GM19372 (cell line): Measurements from ENCODE around the gene CROT.

Experiments
- ATAC-seq: cut with Tn5 transposase; IDR thresholded peaks from one replicate; pipeline ENCODE4 v1.9.1; 2021; ENCODE audit warnings: mild to moderate bottlenecking, low read depth, moderate library complexity; ENCODE audit not compliant: unreplicated experiment

Gene CROT

GRCh38 chr7:87413029-87413428 is 67.6 kb downstream of the CROT start:
- no peak for ATAC-seq

DNA sequence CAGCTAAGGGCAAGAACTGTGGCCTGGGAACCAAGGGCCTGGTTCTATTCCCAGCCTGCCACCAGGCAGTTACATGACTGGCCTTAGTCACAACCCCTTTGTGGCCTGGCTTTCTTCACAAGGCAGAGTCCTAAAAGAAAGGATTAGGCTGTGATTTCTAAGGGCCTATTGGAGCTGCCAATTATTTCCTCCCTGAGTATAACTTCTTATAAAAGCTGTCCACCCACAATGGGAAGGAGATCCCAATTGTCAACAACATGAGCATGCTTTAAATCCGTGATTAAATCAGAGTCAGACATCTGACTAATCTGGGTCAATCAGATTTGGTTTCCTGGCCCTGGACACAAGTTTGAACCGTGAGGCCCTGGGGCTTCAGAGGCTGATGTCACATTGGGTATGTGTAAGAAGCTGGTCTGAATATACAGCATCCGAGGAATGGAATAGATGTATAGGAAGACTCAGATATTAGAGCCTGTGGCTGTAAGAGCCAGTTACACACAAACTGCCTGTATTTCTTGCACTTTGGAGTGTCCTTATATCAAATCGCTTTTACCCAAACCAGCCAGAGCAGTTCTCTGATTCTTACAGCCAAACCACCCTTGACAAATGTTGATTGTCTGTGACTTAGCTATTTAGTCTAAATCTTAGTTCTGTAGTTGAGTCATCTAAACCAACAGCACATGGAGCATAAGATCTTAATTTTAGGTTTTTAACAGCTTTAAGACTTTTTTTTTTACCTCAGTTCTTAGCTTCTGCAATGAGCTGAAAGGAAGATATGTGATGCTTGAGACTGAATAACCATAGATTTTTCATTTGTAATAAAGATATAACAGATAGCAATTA is 68.7 kb downstream of the CROT start:
- no peak for ATAC-seq

DNA sequence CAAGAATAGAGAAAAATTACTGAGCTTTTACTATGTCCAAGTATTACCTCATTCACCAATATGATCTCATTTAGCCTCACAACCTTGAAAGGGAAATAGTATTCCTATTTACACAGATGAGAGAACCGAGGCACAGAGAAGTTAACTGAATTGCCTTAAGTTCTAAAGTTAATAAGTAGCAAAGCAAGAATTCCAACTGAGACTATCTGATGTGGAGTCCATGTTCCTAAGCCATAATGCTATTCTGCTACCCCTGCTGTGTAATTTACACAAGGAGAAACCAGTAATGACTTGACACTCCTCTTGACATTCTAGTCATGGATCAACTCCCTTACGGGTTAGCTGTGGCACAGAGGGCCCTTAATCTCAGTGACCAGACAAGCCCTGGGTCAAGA is 69.3 kb downstream of the CROT start:
- ATAC-seq = no peak

GRCh38 chr7:87416682-87417587 is 71.5 kb downstream of the CROT start:
- ATAC-seq = peak; percentile 80

- no peak for ATAC-seq
These were observed 74.7 kb downstream of the CROT start for GRCh38 chr7:87420173-87420572.

DNA sequence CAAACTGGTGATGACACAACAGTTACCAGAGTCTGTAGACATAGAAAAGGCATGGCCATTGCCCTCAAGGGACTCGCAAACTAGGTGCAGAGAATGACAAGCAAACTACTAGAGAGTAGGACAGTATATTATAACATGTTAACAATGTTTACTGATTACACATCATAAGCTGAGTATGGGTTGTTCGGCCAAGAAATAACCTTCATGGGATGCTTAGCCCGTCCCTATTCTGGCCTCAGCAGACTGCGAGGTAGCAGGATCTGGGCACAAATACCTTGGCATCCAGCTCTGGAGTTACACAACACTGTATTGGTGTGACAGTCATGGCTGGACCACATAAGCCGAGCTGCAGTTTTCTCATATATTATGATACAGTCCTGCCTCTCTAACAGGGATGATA is 78.6 kb downstream of the CROT start:
- ATAC-seq = no peak

GRCh38 chr7:87426160-87426559 is 80.7 kb downstream of the CROT start:
- ATAC-seq = no peak

GRCh38 chr7:87427288-87427687 is 81.8 kb downstream of the CROT start:
- ATAC-seq = no peak

DNA sequence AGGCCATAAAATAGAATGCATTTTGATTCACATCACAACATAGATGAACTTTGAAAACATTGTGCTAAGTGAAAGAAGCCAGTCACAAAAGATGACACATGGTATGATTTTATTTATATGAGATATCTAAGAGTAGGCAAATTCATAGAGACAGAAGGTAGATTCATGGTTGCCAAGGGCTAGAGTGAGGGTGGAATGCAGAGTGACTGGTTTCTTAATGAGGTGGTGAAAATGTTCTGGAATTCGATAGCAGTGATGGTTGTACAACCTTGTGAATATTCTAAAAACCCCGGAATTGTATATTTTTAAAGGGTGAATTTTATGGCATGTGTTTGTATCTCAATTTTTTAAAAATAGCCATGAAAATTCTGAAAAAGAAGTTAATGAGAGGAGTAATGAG is 87.1 kb downstream of the CROT start:
- no peak for ATAC-seq

DNA sequence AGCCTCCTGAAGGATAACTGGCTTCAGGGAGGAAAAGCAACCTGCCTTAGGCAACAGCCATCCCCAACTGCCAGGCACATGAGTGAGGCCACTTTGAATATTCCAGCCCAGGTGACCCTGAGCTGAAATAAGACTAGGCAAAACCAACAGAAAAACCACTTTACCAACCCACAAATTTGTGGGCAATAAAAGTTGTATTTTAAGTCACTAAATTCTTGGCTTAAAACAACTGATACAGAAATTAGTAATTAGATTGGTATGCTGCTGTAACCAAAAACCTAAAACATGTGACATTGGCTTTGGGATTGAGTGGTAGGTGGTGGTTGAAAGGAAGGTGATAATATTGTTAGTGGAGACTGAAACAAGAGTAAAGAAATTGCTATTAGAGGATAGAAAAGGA is 90.1 kb downstream of the CROT start:
- no peak for ATAC-seq

DNA sequence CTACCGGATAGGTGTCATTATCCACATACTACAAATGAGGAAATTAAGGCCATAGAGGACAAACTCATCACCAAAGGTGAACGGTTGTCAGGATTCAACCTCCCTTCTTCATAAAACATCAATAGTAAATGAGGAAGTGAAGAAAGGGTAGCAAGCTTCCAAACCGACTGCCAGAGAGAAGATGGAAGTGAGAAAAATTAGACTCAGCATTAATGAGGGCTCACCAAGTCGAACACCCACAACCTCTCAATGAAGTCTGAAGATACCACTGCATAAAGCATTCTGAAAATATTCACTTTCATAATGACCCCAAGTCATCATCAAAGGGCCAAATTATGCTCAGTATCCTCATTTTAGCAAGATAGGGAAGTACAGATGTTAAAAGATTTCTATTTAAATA is 100.4 kb downstream of the CROT start:
- peak; percentile 94 for ATAC-seq

DNA sequence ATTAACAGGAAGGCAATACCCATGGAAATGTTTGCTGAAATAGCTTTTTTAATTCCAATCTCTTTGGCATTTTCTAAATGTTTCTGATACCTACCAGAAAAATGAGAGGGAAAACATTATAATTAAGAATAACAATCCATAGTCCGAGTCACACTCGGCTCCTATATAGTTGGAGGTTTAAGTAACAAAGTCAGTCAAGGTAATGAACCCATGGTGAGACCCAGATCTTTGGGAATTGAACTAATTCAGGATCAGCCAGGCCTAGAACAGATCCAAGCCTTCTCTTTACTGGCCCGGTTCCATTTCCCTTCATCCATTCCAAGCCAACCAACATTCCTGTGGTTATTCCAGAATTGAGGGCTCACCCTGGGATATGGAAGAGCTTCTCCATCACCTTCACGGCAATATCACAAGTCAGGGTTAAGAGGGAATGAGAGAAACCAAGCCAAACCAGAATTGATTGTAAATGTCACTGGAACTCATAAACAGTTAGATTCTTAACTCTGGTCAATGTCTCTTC is 101.7 kb downstream of the CROT start:
- no peak for ATAC-seq

DNA sequence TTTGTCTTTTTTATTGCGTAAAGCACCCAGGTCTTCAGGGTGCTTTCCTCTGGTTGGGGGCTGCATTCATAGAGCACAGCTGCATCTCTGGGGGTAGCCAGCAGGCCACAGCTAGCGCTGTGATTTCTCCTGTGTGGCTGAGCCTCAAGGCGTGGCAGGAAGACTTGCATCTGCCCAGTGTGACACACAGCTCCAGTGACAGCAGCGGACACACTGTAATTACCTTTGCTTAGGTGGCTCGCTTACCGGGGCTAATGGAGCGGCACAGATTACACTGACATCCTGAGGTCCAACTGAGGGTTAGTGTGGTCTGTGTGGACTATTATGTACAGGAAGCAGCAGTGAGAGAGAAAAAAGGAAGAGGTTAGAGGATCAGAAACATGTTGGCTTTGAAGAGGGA is 102.9 kb downstream of the CROT start:
- ATAC-seq = no peak
